ENCODE measurements around the gene CCDC50.

GRCh38 chr3:191385101-191385500 lies 55.9 kb downstream of the CCDC50 start:
- TF ChIP-seq EZH2phosphoT487 (IDR thresholded peaks at IDR 0.05; ENCODE audit: borderline replicate concordance) = no peak
- TF ChIP-seq, protein P1, sequence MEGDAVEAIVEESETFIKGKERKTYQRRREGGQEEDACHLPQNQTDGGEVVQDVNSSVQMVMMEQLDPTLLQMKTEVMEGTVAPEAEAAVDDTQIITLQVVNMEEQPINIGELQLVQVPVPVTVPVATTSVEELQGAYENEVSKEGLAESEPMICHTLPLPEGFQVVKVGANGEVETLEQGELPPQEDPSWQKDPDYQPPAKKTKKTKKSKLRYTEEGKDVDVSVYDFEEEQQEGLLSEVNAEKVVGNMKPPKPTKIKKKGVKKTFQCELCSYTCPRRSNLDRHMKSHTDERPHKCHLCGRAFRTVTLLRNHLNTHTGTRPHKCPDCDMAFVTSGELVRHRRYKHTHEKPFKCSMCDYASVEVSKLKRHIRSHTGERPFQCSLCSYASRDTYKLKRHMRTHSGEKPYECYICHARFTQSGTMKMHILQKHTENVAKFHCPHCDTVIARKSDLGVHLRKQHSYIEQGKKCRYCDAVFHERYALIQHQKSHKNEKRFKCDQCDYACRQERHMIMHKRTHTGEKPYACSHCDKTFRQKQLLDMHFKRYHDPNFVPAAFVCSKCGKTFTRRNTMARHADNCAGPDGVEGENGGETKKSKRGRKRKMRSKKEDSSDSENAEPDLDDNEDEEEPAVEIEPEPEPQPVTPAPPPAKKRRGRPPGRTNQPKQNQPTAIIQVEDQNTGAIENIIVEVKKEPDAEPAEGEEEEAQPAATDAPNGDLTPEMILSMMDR (conservative IDR thresholded peaks at IDR 0.05; ENCODE audit: low read length) = no peak

Measured in Loucy (cell line).